NCI-H510A treated with DMSO at 0.1 percent for 48 hours (cell line): ENCODE measurements around the gene SPHK2.
"Not testable (repeated sequence)": the region's sequence is repeated elsewhere in the genome, so short reads cannot be mapped to it uniquely, and the experiment has no call there.

ENCODE experiments used
- DNase-seq: peaks from one replicate; lab custom pipeline; 2025; lab: John Stamatoyannopoulos, UW

Gene SPHK2

DNA sequence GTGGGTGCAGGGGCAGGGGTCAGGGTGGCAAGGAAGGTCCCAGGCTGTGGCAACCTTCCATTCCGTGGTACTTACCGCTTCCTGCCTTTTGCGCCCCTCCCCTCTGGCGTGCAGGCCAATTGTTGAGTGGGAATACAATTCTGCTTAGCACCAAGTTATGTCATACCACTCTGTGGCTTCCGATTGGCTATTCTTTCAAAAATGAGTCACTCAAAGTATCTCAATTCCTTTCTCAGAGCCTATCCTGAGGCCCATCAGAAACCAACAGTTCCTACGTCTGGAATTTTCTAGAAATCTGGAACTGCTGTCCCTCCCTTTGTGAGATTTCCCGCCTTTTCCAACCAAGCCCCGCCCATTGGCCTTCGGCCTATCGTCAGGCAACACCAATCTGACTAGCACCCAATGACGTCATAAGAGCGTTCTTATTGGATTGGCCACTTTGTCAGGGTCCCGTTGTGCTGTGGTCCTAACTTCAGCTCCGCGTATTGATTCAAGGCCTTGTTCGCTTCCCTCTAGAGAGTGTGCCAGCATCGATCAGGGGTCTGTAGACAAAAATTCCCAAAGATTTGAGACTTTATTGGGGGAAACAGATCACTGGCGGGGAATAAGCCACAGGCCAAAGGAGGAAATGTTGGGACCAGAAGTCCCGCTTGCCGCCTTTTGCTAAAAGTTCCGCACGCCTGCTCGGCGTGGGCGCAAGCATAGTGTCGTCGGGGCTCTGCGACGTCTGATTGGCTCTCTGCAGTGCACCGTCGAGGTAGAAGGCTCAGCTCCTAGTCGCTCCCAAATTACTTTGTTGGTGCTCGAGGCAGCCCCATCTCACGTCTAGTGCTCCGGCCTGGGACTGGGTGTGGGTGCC, 41.8 kb downstream of the SPHK2 start:
- DNase-seq = peak; percentile 54

DNA sequence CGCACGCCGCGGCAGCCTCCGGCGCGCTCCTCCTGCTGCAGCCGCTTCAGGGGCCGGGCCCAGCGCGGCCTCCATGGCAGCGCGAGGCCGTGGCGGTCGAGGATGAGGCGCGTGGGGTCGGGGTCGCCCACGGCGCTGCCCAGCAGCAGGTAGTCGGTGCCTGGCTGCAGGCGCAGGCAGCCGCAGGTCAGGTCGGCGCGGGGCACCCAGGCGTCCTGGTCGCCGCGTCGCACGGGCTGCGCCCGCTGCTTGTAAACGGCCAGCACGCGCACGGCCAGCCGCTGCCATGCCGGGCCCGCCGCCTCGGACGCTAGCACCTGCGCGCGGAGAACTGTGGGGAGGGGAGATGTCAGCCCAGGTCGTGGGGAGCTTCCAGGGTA, 42.4 kb downstream of the SPHK2 start:
- DNase-seq = no peak

DNA sequence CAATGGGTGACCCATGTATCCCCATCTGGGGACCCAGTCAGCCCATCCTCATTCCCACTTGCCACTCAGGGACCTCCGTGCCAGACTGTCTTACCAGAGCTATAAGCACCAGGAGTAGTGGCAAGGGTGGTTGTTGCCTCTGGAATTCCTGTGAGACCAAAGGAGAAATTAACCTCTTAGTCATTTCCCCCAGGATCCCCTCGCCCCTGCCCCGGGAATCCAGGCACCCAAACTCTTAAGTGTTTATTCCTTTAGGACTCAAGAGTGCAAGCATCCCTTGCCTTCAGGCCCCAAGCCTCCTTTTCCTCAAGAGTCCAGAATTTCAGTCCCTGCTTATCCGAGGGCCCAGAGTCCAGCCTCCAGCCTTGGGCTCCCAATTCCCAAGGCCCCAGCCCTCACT, 44.4 kb downstream of the SPHK2 start:
- no peak for DNase-seq

DNA sequence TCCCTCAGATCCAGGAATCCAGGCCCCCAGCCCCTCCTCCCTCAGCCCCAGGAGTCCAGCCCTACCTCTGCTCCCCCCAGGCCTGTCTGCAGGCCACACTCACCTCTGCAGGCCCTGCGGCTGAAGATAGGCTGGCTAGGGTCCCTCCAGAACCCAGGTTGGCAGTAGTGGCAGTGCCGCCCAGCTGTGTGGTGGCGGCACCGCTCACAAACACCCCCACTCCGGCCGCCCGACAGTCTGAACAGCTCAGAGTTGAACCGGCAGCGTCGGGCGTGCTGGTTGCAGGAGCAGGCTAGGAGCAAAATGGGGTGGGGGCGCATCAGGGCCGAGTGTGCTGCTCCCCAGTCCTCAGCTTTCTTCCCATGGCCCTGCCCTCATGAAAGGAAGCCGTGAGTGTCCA, 45.2 kb downstream of the SPHK2 start:
- no peak for DNase-seq

DNA sequence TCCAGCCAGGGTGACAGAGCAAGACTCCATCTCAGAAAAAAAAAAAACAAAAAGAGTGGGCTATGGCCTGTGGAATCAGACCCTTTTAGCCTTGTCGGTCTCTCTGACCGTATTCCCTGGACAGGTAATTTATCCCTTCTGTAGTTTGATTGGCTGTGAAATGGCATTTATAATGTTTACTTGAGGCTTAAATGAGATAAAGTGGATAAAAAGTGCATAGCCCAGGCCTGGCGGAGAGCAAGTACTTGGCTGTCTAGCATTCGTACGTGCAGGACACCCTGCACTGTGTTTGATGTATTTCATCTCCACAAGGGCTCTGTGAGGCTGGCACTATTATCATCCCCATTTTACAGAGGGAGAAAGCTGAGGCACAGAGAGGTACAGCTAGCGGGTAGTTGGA, 46.5 kb downstream of the SPHK2 start:
- DNase-seq = no peak

DNA sequence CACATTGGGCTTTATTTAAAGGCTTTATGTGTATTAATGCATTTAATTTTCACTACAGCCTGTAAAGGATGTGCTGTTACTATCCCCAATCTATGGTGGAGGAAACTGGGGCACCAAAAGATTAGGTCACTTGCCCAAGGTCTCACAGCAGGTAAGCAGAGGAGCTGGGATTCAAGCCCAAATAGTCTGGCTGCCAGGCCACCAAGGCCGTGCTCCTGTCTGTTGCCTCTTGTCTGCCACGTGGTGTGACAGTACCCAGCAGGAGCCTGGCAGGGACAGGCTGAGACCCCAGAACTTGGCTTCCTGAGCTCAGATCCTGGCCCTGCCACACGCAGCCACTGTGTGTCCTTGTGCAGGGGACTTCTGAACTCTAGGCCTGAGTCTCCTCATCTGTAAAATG, 49.0 kb downstream of the SPHK2 start:
- no peak for DNase-seq

DNA sequence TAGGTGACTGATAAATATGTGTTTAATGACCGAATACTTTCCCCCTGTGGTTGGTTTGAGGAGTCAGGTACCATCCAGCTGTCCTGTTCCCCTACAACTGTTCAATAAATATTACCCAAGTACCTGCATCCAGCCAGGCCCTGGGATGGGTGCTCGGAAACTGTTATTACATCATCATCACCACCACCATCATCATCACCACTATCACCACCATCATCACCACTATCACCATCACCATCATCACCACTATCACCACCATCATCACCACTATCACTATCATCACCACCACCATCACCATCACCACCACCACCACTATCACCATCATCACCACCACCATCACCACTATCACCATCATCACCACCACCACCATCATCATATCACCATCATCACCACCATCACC, 49.5 kb downstream of the SPHK2 start:
- DNase-seq = no peak

DNA sequence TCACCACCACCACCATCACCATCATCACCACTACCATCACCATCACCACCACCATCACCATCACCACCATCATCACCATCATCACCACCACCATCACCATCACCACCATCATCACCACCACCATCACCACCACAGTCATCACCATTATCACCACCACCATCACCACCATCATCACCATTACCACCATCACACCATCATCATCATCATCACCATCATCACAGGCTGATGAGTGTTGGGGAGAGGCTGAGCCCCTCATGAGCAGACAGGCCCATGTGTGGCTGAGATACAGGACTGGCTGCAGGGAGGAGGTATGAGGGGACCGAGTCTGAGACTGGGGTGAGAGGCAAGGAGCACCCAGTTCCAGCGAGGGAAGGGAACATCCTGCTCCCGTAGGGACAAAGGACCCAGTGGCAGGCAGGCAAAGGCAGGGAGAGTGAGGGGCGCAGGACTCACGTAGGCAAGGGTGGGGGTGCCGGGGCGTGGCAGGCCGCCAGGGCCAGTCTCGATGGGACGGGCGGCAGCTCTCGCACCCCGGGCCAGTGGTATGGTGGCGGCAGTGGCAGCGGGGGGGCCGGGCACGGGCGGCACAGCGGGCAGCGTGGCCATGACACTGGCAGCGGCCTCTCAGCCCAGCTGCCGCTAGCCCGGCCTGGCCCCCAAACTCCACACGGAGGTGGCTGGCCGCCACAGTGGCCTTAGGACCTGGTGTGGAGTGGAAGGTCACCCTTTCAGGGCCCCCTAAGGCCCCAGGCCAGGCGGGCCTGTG, 50.8 kb downstream of the SPHK2 start:
- no peak for DNase-seq

DNA sequence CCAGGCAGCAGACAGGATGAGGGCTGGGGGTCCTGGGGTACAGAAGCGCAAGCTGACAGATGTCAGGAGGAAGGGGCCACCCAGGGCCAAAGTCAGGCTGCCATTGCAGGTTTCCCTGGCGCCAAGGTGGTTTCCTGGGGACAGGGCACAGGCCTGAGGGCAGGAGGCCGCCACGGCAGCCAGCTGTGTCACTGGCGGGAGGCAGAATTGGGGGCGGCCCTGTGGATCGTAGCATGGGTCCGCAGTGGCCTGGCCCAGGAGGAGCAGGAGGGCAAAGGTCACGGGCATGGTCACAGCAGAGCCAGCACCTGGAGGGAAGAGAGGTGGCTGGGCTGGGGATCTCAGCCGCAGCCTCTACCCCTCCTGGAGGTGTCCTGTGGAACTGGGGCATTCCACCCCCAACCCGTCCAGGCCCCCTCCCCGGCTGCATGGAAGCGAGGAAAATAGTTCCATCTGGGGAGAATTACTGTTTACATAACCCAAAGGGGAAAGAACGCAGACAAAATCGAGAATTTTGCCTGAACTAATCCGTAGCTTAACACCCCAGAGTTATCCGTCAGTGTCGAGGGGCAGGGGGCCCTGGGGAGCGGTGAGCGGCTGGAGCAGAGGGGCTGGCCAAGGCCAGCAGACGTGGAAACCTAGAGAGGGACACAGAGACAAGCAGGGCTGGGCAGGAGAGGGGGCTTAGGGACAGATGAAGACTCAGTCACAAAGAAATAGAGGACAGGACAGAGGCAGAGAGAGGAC, 51.6 kb downstream of the SPHK2 start:
- no peak for DNase-seq

DNA sequence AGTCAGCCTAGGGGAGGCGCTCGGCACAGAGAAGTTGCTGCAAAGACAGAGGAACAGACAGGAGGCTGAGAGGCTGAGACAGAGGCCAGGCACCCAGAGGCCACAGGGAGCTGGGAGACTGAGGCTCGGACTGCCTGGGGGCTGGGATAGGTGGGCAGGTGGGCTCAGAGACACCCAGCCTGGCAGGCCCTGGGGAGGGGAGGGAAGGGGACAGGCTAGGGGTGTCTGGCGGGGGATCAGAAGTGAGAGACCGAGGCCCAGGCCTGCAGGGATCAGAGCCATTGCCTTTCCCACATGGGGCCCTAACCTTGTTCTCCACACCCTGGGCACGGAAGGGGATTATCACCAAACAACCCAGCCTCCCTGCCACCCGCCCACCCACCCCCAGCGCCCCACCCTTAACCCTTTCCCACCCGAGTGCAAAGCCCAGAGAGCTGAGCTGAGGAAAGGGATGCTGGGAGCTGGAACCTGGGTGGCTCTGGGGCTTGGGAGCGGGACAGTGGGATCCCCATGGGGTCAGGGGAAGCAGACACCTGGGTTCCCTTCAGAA, 52.2 kb downstream of the SPHK2 start:
- DNase-seq = no peak

DNA sequence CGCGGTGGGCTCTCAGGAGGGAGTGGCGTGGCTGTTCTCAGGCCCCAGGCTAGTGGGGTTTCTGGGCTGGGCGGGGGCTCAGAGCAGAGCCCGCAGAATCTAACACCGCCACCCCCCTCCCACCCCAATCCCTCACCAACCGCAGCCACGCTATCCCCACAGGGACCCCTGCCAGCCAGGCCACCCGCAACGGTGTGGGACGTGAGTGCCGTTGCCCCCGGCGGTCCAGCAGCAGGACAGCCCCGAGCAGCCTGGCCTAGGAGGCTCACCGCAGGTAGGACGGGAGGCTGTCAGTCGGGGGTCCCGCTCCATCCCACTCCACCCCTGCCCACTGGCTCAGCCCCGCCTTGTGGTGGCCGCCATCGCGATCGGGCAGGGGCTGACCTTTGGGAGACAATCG, 53.7 kb downstream of the SPHK2 start, which contains the start of gene NTN5:
TSS of gene NTN5 (minus strand) at position 24 of the 400 bp plus-strand sequence. CDS start 2,031 bp downstream, outside the sequence.
- DNase-seq = no peak

DNA sequence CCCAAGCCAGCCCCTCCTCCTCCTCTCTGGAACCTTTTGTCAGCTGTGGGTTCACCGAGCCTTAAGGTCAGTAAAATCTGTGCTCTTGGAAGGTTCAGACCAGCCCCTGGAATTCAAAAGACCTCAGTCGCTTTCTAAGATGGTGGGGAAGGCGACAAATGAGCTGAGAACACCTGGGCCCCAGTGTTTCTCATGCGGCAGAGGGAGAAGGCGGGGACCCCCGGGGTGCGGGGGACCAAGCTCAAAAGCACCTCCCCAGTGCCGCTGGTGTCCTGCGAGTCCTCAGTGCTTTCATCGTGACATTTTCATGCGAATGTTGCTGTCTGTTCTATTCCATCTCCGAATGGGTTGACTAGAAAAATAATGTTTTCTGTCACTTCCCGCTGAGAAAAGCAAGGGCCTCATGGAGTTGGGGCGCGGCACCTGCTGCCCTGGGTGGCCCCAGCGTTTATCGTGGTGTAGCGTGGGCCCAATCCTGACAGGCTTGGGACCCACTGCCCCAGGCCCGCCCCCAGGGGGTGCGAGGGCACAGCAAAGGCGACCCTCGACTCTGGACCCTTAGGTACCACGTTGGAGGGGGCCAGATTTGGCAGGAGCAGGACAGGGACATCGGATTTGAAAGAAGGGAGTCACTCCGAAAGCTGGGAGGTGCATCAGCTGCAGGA, 54.3 kb downstream of the SPHK2 start:
- no peak for DNase-seq

DNA sequence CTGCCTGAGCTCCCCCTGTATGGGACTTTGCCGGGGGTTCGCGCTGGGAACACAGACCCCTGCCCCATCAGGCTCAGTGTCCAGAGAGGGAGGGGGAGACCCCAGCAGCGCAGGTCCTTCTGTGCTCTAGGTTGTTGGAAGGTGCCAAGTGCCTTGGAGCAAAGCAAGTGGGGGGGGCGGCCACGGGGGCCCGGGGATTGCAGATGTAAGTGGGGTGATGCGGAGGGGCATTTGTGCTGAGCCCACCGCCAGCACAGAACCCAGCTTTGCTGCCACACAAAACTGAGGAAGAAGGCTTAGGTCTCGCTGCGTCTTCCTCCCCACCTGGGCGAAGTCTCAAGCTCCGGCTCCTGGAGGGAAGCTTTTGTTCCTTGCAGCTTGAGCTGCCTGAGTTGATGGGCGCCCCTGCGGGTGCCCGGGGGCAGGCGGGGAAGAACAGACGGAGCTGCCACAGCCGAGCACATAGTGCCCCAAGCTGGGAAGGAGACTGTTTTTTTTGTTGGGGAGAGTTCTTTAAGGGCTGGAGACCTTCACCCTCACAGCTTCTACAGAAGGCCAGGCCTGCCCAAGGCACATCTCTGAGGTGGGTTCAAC, 55.0 kb downstream of the SPHK2 start:
- no peak for DNase-seq

DNA sequence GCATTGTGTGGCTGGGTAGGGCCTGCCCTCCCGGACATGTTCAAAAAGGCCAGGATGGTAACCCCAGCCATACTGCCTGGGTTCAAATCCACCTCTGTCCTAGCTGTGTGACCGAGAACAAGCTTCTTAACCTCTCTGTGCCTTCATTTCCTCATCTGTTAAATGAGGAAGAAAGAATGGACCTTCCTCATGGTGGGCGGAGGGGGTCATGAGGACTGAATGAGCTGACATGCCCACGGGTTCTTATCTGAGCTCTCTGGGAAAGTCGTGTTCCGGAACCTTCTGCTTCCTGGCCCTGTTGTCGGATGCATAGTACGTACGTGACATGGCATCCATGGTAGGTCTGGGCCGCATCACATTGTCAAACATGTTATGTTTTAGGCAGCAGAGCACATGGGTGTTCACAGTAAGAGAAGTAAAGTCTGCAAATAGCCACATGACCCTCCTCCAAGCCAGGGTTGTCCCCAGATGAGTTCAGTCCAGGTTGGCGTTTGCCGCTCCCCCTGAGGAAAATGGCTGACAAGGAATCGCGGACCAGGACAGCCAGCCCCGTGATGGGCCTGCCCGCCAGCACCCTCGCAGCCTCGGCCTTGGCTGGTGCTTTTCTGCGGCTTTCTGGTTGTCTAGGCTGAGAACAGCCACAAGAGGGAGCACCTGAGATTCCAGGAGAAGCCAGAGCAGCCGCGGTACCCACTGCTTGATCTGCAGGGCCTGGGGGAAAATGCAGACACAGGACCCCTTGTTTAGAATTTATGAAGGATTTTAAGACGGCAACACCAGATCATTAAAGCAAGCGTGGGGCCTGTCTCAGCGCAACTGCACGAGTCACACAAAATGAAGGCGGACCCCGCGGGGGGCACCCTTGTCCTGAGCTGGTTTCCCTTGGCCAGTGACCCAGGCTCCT, 55.9 kb downstream of the SPHK2 start:
- peak; percentile 85 for DNase-seq

DNA sequence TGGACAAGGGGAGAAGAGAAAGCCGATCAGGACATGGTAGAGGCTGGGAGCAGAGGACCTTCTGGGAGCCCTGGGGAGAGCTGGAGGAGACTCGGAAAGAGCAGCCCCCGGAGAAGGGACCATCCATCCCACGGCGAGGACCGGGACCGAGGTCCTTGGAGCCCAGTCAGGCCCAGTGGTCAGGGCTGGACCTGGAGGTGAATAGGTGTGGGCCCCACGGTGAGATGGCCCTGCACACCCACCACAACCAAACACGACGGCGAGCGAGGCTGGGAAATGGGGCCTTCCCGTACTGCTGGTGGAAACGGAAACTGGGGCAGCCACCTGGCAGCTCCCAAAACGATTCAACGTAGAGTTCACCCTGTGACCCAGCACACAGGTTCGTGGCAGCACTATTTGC, 57.2 kb downstream of the SPHK2 start:
- no peak for DNase-seq

DNA sequence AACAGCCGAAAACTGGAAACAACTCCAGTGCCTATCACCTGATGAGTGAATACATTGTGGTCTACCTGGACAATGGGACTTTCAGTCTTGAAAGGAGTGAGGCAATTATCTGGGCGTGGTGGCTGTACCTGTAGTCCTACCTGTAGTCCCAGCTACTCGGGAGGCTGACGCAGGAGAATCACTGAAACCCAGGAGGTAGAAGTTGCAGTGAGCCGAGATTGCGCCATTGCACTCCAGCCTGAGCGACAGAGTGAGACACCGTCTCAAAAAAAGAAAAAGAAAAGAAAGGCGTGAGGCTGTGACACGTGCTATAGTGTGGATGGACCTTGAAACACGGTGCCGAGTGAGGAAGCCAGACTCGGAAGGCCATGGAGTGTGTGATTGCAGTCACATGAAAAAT, 57.6 kb downstream of the SPHK2 start:
- DNase-seq = no peak

DNA sequence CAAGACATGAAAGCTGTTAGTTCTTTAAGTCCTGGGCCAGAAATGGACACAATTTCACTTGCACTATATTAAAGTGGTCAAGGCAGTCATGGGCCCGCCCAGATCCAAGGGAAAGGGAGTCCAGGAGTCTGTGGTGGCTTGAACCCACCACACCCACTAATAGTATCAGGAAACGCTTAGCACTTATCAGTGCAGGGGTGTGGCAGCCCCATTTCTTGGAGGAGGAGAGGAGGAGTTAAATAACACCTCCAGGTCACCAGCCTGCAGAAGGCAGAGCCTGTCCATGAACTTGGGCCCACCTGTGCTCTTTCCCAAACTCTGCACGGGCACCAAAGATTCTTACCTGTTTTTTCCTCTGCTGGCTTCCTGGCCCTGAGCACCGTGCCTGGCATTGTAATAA, 58.9 kb downstream of the SPHK2 start:
- no peak for DNase-seq

DNA sequence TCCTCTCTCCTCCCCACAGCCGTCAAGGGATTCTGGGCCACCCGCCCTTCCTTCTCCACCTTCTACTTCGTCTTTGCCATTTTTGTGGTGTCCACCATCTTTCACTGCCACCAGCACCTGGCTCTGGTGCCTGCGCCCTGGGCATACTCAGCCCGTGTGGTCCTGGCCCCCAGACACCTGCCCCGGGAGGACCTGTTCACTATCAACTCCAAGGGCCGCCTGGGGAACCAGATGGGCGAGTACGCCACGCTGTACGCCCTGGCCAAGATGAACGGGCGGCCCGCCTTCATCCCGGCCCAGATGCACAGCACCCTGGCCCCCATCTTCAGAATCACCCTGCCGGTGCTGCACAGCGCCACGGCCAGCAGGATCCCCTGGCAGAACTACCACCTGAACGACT, 60.7 kb downstream of the SPHK2 start:
- DNase-seq = not testable (repeated sequence)
